MM.1S (cell line): ENCODE measurements around the gene UQCC2.

Experiments
- DNase-seq: peaks from one replicate; pipeline ENCODE4 v3.0.0-alpha.2; 2015
- H2AFZ ChIP-seq: fragments of 300-600 bp; sonication (generic); 2 replicates; pipeline ENCODE4 v1.6.0; 2016; ENCODE audit warnings: antibody characterized with exemption, low read length
- H3F3A ChIP-seq: fragments of 300-600 bp; sonication (generic); 2 replicates; pipeline ENCODE4 v1.6.1; 2016; ENCODE audit warnings: mild to moderate bottlenecking, antibody characterized with exemption, low read length, moderate library complexity, mixed read lengths; ENCODE audit not compliant: insufficient read depth
- H3K27ac ChIP-seq: fragments of 300-600 bp; sonication (generic); 2 replicates; pipeline ENCODE4 v1.5.1; 2016; ENCODE audit warnings: mild to moderate bottlenecking, low read length
- H3K27me3 ChIP-seq: fragments of 300-600 bp; sonication (generic); replicated peaks from 2 replicates; pipeline ENCODE4 v1.6.0; 2016; ENCODE audit warnings: low read length; ENCODE audit not compliant: insufficient read depth
- H3K36me3 ChIP-seq: fragments of 300-600 bp; sonication (generic); replicated peaks from 2 replicates; pipeline ENCODE4 v1.6.1; 2016; ENCODE audit warnings: mild to moderate bottlenecking, low read length, mixed read lengths; ENCODE audit not compliant: insufficient read depth
- H3K4me1 ChIP-seq: fragments of 300-600 bp; sonication (generic); 2 replicates; pipeline ENCODE4 v1.6.1; 2016; ENCODE audit warnings: low read length, mixed read lengths
- H3K4me2 ChIP-seq: fragments of 300-600 bp; sonication (generic); 2 replicates; pipeline ENCODE4 v1.6.0; 2016; ENCODE audit warnings: low read depth, low read length
- H3K4me3 ChIP-seq: fragments of 300-600 bp; sonication (generic); 2 replicates; pipeline ENCODE4 v1.5.1; 2016; ENCODE audit warnings: low read length, mixed read lengths
- H3K79me2 ChIP-seq: fragments of 300-600 bp; sonication (generic); 2 replicates; pipeline ENCODE4 v1.6.1; 2016; ENCODE audit warnings: mixed run types, low read length, mixed read lengths
- H3K9ac ChIP-seq: fragments of 300-600 bp; sonication (generic); 2 replicates; pipeline ENCODE4 v1.6.1; 2016; ENCODE audit warnings: low read length, mixed read lengths
- H3K9me2 ChIP-seq: fragments of 300-600 bp; sonication (generic); replicated peaks from 2 replicates; pipeline ENCODE4 v1.6.1; 2016; ENCODE audit warnings: mild to moderate bottlenecking, low read length, mixed read lengths; ENCODE audit not compliant: insufficient read depth
- H3K9me3 ChIP-seq: fragments of 300-600 bp; sonication (generic); replicated peaks from 2 replicates; pipeline ENCODE4 v1.6.1; 2016; ENCODE audit warnings: mild to moderate bottlenecking, low read length, mixed read lengths; ENCODE audit not compliant: insufficient read depth
- H4K20me1 ChIP-seq: fragments of 300-600 bp; sonication (generic); 2 replicates; pipeline ENCODE4 v1.6.1; 2016; ENCODE audit warnings: mild to moderate bottlenecking, low read length, moderate library complexity, mixed read lengths; ENCODE audit not compliant: insufficient read depth
- EZH2 ChIP-seq: fragments of 300-600 bp; sonication (generic); optimal IDR thresholded peaks from 2 replicates; pipeline ENCODE3; 2017; ENCODE audit warnings: low read depth, mild to moderate bottlenecking, antibody characterized with exemption, low read length, mixed read lengths
- EZH2phosphoT487 ChIP-seq: fragments of 300-600 bp; sonication (generic); IDR thresholded peaks from 2 replicates; pipeline ENCODE4 v1.6.1; 2018; ENCODE audit warnings: antibody characterized with exemption, low read length
- TF ChIP-seq, protein P1 (sequence below): fragments of 300-600 bp; sonication (generic); IDR thresholded peaks from 2 replicates; pipeline ENCODE4 v1.5.1; 2016; ENCODE audit warnings: antibody characterized with exemption, low read length, mixed read lengths

The UQCC2 gene

GRCh38 chr6:33748841-33749240 is 37.3 kb upstream of the UQCC2 start:
- peaks cover 63% of the 10 kb centered on the region for H3K27me3 ChIP-seq
- no peaks in the 10 kb centered on the region for H4K20me1 ChIP-seq
- no peak for TF ChIP-seq EZH2phosphoT487
- TF ChIP-seq, protein P1, sequence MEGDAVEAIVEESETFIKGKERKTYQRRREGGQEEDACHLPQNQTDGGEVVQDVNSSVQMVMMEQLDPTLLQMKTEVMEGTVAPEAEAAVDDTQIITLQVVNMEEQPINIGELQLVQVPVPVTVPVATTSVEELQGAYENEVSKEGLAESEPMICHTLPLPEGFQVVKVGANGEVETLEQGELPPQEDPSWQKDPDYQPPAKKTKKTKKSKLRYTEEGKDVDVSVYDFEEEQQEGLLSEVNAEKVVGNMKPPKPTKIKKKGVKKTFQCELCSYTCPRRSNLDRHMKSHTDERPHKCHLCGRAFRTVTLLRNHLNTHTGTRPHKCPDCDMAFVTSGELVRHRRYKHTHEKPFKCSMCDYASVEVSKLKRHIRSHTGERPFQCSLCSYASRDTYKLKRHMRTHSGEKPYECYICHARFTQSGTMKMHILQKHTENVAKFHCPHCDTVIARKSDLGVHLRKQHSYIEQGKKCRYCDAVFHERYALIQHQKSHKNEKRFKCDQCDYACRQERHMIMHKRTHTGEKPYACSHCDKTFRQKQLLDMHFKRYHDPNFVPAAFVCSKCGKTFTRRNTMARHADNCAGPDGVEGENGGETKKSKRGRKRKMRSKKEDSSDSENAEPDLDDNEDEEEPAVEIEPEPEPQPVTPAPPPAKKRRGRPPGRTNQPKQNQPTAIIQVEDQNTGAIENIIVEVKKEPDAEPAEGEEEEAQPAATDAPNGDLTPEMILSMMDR = no peak
- TF ChIP-seq EZH2 = no peak
- no peaks in the 10 kb centered on the region for H3K79me2 ChIP-seq
- DNase-seq = no peak
- H3K4me1 ChIP-seq = no peaks in the 10 kb centered on the region
- no peaks in the 10 kb centered on the region for H3K9me2 ChIP-seq
- no peak overlapping the region for H3K4me2 ChIP-seq
- H3K27ac ChIP-seq = no peak overlapping the region
- H3K9me3 ChIP-seq = no peaks in the 10 kb centered on the region
- no peak overlapping the region for H3K4me3 ChIP-seq
- no peak overlapping the region for H3K9ac ChIP-seq
- H3K36me3 ChIP-seq = no peaks in the 10 kb centered on the region
- H2AFZ ChIP-seq = no peak overlapping the region
- no peaks in the 10 kb centered on the region for H3F3A ChIP-seq

- Histone ChIP-seq H3F3A (no peaks in the 10 kb centered on the region), H2AFZ (no peak overlapping the region), H3K4me2 (no peak overlapping the region), H3K9ac (no peak overlapping the region), H3K9me3 (no peaks in the 10 kb centered on the region), H4K20me1 (no peaks in the 10 kb centered on the region), H3K79me2 (no peaks in the 10 kb centered on the region), H3K9me2 (no peaks in the 10 kb centered on the region), H3K36me3 (no peaks in the 10 kb centered on the region), H3K4me1 (no peaks in the 10 kb centered on the region), H3K27ac (no peak overlapping the region), H3K4me3 (no peak overlapping the region), H3K27me3 (peaks cover 71% of the 10 kb centered on the region)
- TF ChIP-seq EZH2phosphoT487 (no peak), EZH2 (no peak)
- TF ChIP-seq, protein P1 = no peak
- no peak for DNase-seq
Measured at GRCh38 chr6:33747823-33748222, 36.3 kb upstream of the UQCC2 start.

GRCh38 chr6:33746651-33747100 is 35.2 kb upstream of the UQCC2 start, which contains the start of gene IP6K3:
Gene IP6K3 (minus strand): TSS chr6:33746905. CDS start chr6:33735476, 11,429 bp downstream.
- no peaks in the 10 kb centered on the region for H3K36me3 ChIP-seq
- H3K9me2 ChIP-seq = no peaks in the 10 kb centered on the region
- H3F3A ChIP-seq = no peaks in the 10 kb centered on the region
- TF ChIP-seq EZH2phosphoT487 (no peak), EZH2 (no peak)
- TF ChIP-seq, protein P1 = no peak
- no peaks in the 10 kb centered on the region for H3K9me3 ChIP-seq
- no peaks in the 10 kb centered on the region for H4K20me1 ChIP-seq
- H3K9ac ChIP-seq = no peak within 1 kb of the TSS
- H3K4me3 ChIP-seq = no peak within 1 kb of the TSS
- H3K27ac ChIP-seq = no peak within 1 kb of the TSS
- H3K4me2 ChIP-seq = no peak within 1 kb of the TSS
- H3K4me1 ChIP-seq = no peaks in the 10 kb centered on the region
- no peaks in the 10 kb centered on the region for H3K79me2 ChIP-seq
- peaks cover 76% of the 10 kb centered on the region for H3K27me3 ChIP-seq
- DNase-seq = no peak
- no peak within 1 kb of the TSS for H2AFZ ChIP-seq
